Panc1 (cell line): ENCODE data around the gene MACROD1. TPM values are rescaled to one million over a fixed set of nuclear protein-coding genes. Genes with fewer than 3 reads are reported as not detected.

Experiments used
- ATAC-seq: fragments of 200-7000 bp; cut with Tn5 transposase; 2 replicates; pipeline ENCODE4 v1.9.1; 2020; ENCODE audit warnings: mild to moderate bottlenecking, moderate library complexity
- BruUV-seq: library from RNA; stranded (reverse); fragments of 400-500 nt; replicated peaks from 2 replicates; lab custom pipeline; 2021; lab: Mats Ljungman, UMichigan
- CTCF ChIA-PET: fragments of 300-600 bp; sonication (Branson Sonifier 250); formaldehyde crosslinking; loops from one replicate; lab custom pipeline; 2022; ENCODE audit warnings: antibody characterized with exemption; lab: Charles Lee
- POLR2A ChIA-PET: fragments of 300-600 bp; sonication (Branson Sonifier 250); formaldehyde crosslinking; loops from one replicate; lab custom pipeline; 2022; ENCODE audit warnings: antibody characterized with exemption; lab: Charles Lee
- DNase-seq: peaks from one replicate; pipeline ENCODE4 v3.0.0-alpha.2; 2010; ENCODE audit warnings: low read depth, low spot score
- H3K27ac ChIP-seq: 2 replicates; pipeline ENCODE4 v1.5.1; 2011; ENCODE audit warnings: mild to moderate bottlenecking, low read length, inconsistent platforms
- H3K27me3 ChIP-seq: fragments of 200-500 bp; sonication (Bioruptor generic); 2 replicates; pipeline ENCODE4 v1.6.0; 2014; ENCODE audit warnings: low read length, inconsistent platforms; ENCODE audit not compliant: control insufficient read depth, insufficient read depth
- H3K36me3 ChIP-seq: fragments of 200-500 bp; sonication (Bioruptor generic); 2 replicates; pipeline ENCODE4 v1.5.1; 2014; ENCODE audit warnings: inconsistent platforms, mild to moderate bottlenecking, low read length, moderate library complexity; ENCODE audit not compliant: control insufficient read depth, insufficient read depth
- H3K4me1 ChIP-seq: 2 replicates; pipeline ENCODE4 v1.5.1; 2011; ENCODE audit warnings: inconsistent platforms, mild to moderate bottlenecking, low read length, moderate library complexity; ENCODE audit not compliant: control insufficient read depth, insufficient read depth
- H3K4me3 ChIP-seq, 2 experiments: 2 replicates each; pipeline ENCODE4 v1.5.1; 2011 to 2012; ENCODE audit warnings: low read depth in 2 of 2, low read length in 2 of 2, mild to moderate bottlenecking in 2 of 2, inconsistent platforms in 1 of 2, moderate library complexity in 1 of 2
- H3K9me3 ChIP-seq: fragments of 200-500 bp; sonication (Bioruptor generic); 2 replicates; pipeline ENCODE4 v1.5.1; 2014; ENCODE audit warnings: low read depth, mild to moderate bottlenecking, inconsistent platforms, low read length, moderate library complexity; ENCODE audit not compliant: control insufficient read depth, insufficient read depth
- POLR2AphosphoS5 ChIP-seq: IDR thresholded peaks from 2 replicates; pipeline ENCODE4 v1.6.1; 2012; ENCODE audit warnings: mild to moderate bottlenecking, low read depth, low read length, moderate library complexity
- SIN3A ChIP-seq: IDR thresholded peaks from 2 replicates; pipeline ENCODE4 v1.6.1; 2012; ENCODE audit warnings: low read depth, mild to moderate bottlenecking, low read length, moderate library complexity, borderline replicate concordance; ENCODE audit not compliant: insufficient read depth
- TCF7L2 ChIP-seq: IDR thresholded peaks from 2 replicates; pipeline ENCODE4 v1.6.1; 2011; ENCODE audit warnings: mild to moderate bottlenecking, low read depth, low read length, inconsistent platforms
- in situ Hi-C: cut with HindIII; loops from 2 replicates; pipeline ENCODE4 v1.10.0; 2016; ENCODE audit warnings: low sequenced_read_pairs, low pct_unique_long_range_greater_than_20kb
- intact Hi-C: fragments of 100-400 bp; cut with micrococcal nuclease; formaldehyde crosslinking; loops from one replicate; pipeline ENCODE4 v1.10.0; 2022; ENCODE audit not compliant: unreplicated experiment
- total RNA-seq: library from RNA; stranded (reverse); gene quantifications from one replicate; pipeline ENCODE4 v1.2.1, GENCODE V29; 2021; ENCODE audit not compliant: unreplicated experiment
- TF ChIP-seq, protein P1 (sequence below), 2 experiments: IDR thresholded peaks; 2 replicates each; pipeline ENCODE4 v1.6.1; 2011 to 2012; ENCODE audit warnings: low read depth in 2 of 2, control low read depth in 1 of 2, low read length in 1 of 2, mild to moderate bottlenecking in 1 of 2, moderate library complexity in 1 of 2; ENCODE audit not compliant: insufficient read depth in 1 of 2
- TF ChIP-seq, protein P2 (sequence below): fragments of 450-650 bp; IDR thresholded peaks from 2 replicates; pipeline ENCODE4 v1.5.1; 2017; ENCODE audit warnings: mild to moderate bottlenecking

The MACROD1 gene
- total RNA-seq, 1 experiment from 2014 or later, result 16.8 TPM

DNA sequence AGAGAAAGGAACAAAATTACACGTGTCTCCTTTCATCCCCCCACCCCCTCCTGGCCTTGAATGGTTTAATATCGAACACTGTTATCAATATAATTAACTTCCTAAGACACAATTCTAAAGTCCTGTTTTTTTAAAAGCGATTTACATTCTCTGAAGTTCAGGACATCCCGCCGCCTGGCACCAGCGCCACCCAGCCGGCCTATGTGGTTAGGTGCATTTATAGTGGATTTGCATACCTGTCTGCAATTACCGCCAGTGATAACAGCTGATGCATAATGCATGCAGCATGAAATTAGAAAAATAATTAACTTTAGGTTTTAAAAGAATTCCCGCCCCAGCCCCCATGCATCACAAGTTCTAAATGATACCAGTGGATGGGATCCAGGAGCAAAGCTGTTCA is 58.6 kb downstream of the MACROD1 start:
- Histone ChIP-seq H3K27me3 (no peaks in the 10 kb centered on the region), H3K4me3 (no peak overlapping the region), H3K9me3 (no peaks in the 10 kb centered on the region), H3K36me3 (no peaks in the 10 kb centered on the region), H3K27ac (no peak overlapping the region), H3K4me1 (no peaks in the 10 kb centered on the region; the same call in 1 of the 2 replicates)
- no peak for ATAC-seq
- no TSS peak for BruUV-seq
- in situ Hi-C loops (no loop called here), intact Hi-C loops (no loop called here)
- POLR2A ChIA-PET, result no interaction called here
- TF ChIP-seq, protein P1, sequence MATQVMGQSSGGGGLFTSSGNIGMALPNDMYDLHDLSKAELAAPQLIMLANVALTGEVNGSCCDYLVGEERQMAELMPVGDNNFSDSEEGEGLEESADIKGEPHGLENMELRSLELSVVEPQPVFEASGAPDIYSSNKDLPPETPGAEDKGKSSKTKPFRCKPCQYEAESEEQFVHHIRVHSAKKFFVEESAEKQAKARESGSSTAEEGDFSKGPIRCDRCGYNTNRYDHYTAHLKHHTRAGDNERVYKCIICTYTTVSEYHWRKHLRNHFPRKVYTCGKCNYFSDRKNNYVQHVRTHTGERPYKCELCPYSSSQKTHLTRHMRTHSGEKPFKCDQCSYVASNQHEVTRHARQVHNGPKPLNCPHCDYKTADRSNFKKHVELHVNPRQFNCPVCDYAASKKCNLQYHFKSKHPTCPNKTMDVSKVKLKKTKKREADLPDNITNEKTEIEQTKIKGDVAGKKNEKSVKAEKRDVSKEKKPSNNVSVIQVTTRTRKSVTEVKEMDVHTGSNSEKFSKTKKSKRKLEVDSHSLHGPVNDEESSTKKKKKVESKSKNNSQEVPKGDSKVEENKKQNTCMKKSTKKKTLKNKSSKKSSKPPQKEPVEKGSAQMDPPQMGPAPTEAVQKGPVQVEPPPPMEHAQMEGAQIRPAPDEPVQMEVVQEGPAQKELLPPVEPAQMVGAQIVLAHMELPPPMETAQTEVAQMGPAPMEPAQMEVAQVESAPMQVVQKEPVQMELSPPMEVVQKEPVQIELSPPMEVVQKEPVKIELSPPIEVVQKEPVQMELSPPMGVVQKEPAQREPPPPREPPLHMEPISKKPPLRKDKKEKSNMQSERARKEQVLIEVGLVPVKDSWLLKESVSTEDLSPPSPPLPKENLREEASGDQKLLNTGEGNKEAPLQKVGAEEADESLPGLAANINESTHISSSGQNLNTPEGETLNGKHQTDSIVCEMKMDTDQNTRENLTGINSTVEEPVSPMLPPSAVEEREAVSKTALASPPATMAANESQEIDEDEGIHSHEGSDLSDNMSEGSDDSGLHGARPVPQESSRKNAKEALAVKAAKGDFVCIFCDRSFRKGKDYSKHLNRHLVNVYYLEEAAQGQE (IDR thresholded peaks at IDR 0.05; ENCODE audit: insufficient read depth in 1 of 2, low read depth in 2 of 2, low read length in 1 of 2), result no peak
- no peak for TF ChIP-seq TCF7L2
- TF ChIP-seq, protein P2, sequence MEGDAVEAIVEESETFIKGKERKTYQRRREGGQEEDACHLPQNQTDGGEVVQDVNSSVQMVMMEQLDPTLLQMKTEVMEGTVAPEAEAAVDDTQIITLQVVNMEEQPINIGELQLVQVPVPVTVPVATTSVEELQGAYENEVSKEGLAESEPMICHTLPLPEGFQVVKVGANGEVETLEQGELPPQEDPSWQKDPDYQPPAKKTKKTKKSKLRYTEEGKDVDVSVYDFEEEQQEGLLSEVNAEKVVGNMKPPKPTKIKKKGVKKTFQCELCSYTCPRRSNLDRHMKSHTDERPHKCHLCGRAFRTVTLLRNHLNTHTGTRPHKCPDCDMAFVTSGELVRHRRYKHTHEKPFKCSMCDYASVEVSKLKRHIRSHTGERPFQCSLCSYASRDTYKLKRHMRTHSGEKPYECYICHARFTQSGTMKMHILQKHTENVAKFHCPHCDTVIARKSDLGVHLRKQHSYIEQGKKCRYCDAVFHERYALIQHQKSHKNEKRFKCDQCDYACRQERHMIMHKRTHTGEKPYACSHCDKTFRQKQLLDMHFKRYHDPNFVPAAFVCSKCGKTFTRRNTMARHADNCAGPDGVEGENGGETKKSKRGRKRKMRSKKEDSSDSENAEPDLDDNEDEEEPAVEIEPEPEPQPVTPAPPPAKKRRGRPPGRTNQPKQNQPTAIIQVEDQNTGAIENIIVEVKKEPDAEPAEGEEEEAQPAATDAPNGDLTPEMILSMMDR, result no peak
- no peak for TF ChIP-seq POLR2AphosphoS5
- no peak for TF ChIP-seq SIN3A
- DNase-seq, result no peak
- CTCF ChIA-PET, result no interaction called here

DNA sequence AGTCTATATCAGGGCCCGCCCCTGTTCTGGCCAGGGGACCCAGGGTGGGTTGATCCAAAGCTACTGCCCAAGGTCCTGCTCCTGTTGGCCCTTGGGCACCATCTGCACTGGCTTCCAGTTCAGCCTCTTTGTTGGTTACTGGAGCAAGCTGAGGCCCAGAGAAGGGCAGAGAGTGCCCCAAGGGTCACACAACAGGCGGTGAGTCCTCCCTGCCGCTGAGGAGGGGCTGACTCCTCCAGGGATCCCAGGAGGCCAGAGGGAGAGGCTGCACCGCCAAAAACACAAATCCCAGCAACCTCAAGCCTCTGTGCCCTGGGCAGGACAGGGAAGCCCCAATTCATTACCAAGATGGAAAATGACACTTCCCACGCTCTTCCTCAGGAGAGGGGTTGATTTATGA is 61.3 kb downstream of the MACROD1 start:
- in situ Hi-C loops (no loop called here), intact Hi-C loops (no loop called here)
- no peak for DNase-seq
- Histone ChIP-seq H3K9me3 (no peaks in the 10 kb centered on the region), H3K27me3 (no peaks in the 10 kb centered on the region), H3K4me1 (no peaks in the 10 kb centered on the region; the same call in 1 of the 2 replicates), H3K36me3 (no peaks in the 10 kb centered on the region), H3K4me3 (no peak overlapping the region), H3K27ac (no peak overlapping the region)
- ChIA-PET CTCF (no interaction called here), POLR2A (interaction anchor here (0.6 kb wide), 1 partner anchor 34 kb away, joined by 4 read pairs; no protein-coding TSS in a partner anchor)
- no peak for ATAC-seq
- TF ChIP-seq, protein P2, result no peak
- TF ChIP-seq POLR2AphosphoS5 (no peak), SIN3A (no peak), TCF7L2 (no peak)
- TF ChIP-seq, protein P1 (IDR thresholded peaks at IDR 0.05; ENCODE audit: insufficient read depth in 1 of 2, low read depth in 2 of 2, low read length in 1 of 2), result no peak
- no TSS peak for BruUV-seq
